GM23338 (cell line): ENCODE data around the gene U2AF1L4. TPM values are rescaled to one million over a fixed set of nuclear protein-coding genes. Genes with fewer than 3 reads are reported as not detected.
A peak's percentile ranks its signal among the peaks of the same experiment; 100 is the strongest.

Experiments
- ATAC-seq: fragments of 200-7000 bp; cut with Tn5 transposase; 3 replicates; pipeline ENCODE4 v1.9.1; 2020
- DNase-seq: peaks from one replicate; pipeline ENCODE4 v3.0.0-alpha.2; 2015; ENCODE audit warnings: low spot score
- H2AFZ ChIP-seq: fragments of 200-600 bp; sonication (generic); 2 replicates; pipeline ENCODE4 v1.8.0; 2016; ENCODE audit warnings: antibody characterized with exemption, mild to moderate bottlenecking, moderate library complexity
- H3F3A ChIP-seq: fragments of 200-600 bp; sonication (generic); replicated peaks from 2 replicates; pipeline ENCODE4 v1.8.0; 2017; ENCODE audit warnings: antibody characterized with exemption, mixed run types, low read depth
- H3K27ac ChIP-seq: fragments of 200-600 bp; sonication (generic); 2 replicates; pipeline ENCODE4 v1.6.1; 2016; ENCODE audit warnings: low read depth
- H3K27me3 ChIP-seq: fragments of 200-600 bp; sonication (generic); 2 replicates; pipeline ENCODE4 v1.8.0; 2016; ENCODE audit warnings: mild to moderate bottlenecking, mixed run types, moderate library complexity; ENCODE audit not compliant: insufficient read depth
- H3K36me3 ChIP-seq: fragments of 200-600 bp; sonication (generic); 2 replicates; pipeline ENCODE4 v1.8.0; 2016; ENCODE audit warnings: mild to moderate bottlenecking; ENCODE audit not compliant: insufficient read depth
- H3K4me1 ChIP-seq: fragments of 200-600 bp; sonication (generic); 2 replicates; pipeline ENCODE4 v1.8.0; 2016; ENCODE audit warnings: mild to moderate bottlenecking, moderate library complexity; ENCODE audit not compliant: insufficient read depth
- H3K4me2 ChIP-seq: fragments of 200-600 bp; sonication (generic); 2 replicates; pipeline ENCODE4 v1.7.1; 2017; ENCODE audit warnings: mixed run types
- H3K4me3 ChIP-seq: fragments of 200-600 bp; sonication (generic); 2 replicates; pipeline ENCODE4 v1.6.1; 2016; ENCODE audit warnings: mixed run types
- H3K79me2 ChIP-seq: fragments of 200-600 bp; sonication (generic); replicated peaks from 2 replicates; pipeline ENCODE4 v1.8.0; 2017; ENCODE audit warnings: mild to moderate bottlenecking; ENCODE audit not compliant: insufficient read depth
- H3K9me2 ChIP-seq: fragments of 200-600 bp; sonication (generic); 2 replicates; pipeline ENCODE4 v1.8.0; 2017; ENCODE audit not compliant: insufficient read depth
- H4K20me1 ChIP-seq: fragments of 200-600 bp; sonication (generic); replicated peaks from 2 replicates; pipeline ENCODE4 v1.8.0; 2017; ENCODE audit warnings: mild to moderate bottlenecking; ENCODE audit not compliant: insufficient read depth
- H3K27ac Mint-ChIP-seq: 2 replicates; pipeline ENCODE4 v1.8.0; 2020; ENCODE audit warnings: inconsistent platforms, mild to moderate bottlenecking, moderate library complexity, mixed read lengths
- H3K27me3 Mint-ChIP-seq: 3 replicates; pipeline ENCODE4 v1.8.0; 2022; ENCODE audit warnings: low read depth, mild to moderate bottlenecking, moderate library complexity, mixed read lengths, inconsistent platforms; ENCODE audit not compliant: insufficient read depth, poor library complexity
- H3K36me3 Mint-ChIP-seq: 3 replicates; pipeline ENCODE4 v1.8.0; 2021; ENCODE audit warnings: low read depth, mild to moderate bottlenecking, inconsistent platforms, moderate library complexity, mixed read lengths
- H3K4me1 Mint-ChIP-seq: 3 replicates; pipeline ENCODE4 v1.8.0; 2020; ENCODE audit warnings: mild to moderate bottlenecking, inconsistent platforms, mixed read lengths
- H3K4me3 Mint-ChIP-seq: 3 replicates; pipeline ENCODE4 v1.8.0; 2021; ENCODE audit warnings: moderate library complexity, mild to moderate bottlenecking, inconsistent platforms, mixed read lengths
- H3K9me3 Mint-ChIP-seq: 3 replicates; pipeline ENCODE4 v1.8.0; 2020; ENCODE audit warnings: moderate library complexity, mild to moderate bottlenecking, inconsistent platforms, mixed read lengths
- CREB1 ChIP-seq: fragments of 250-450 bp; sonication (Bioruptor Pico); IDR thresholded peaks from 2 replicates; pipeline ENCODE4 v1.5.0; 2020; ENCODE audit warnings: low read depth, mild to moderate bottlenecking, moderate library complexity
- CTCF ChIP-seq, 2 experiments: fragments of 200-600 bp in 1 of 2; sonication (generic) in 1 of 2; conservative IDR thresholded peaks; 2 replicates each; pipeline versions ENCODE4 v1.5.1 to v1.6.1; 2016 to 2017; ENCODE audit warnings: antibody characterized with exemption in 2 of 2, low read depth in 2 of 2, mild to moderate bottlenecking in 2 of 2, moderate library complexity in 1 of 2
- EZH2 ChIP-seq: fragments of 200-600 bp; sonication (generic); IDR thresholded peaks from one replicate; pipeline ENCODE4 v1.8.0; 2017; ENCODE audit warnings: antibody characterized with exemption, mild to moderate bottlenecking, low read depth; ENCODE audit not compliant: unreplicated experiment
- JUNB ChIP-seq: IDR thresholded peaks from one replicate; pipeline ENCODE4 v1.6.1; 2016; ENCODE audit warnings: antibody characterized with exemption; ENCODE audit not compliant: unreplicated experiment
- POLR2AphosphoS5 ChIP-seq: IDR thresholded peaks from 2 replicates; pipeline ENCODE4 v1.6.1; 2016; ENCODE audit warnings: antibody characterized with exemption, low read depth
- REST ChIP-seq: IDR thresholded peaks from one replicate; pipeline ENCODE4 v1.6.1; 2018; ENCODE audit warnings: antibody characterized with exemption; ENCODE audit not compliant: unreplicated experiment
- STAT1 ChIP-seq: IDR thresholded peaks from one replicate; pipeline ENCODE4 v1.6.1; 2016; ENCODE audit warnings: antibody characterized with exemption; ENCODE audit not compliant: unreplicated experiment
- ZNF114 ChIP-seq: fragments of 250-450 bp; sonication (Bioruptor Pico); IDR thresholded peaks from 2 replicates; pipeline ENCODE4 v1.5.0; 2020; ENCODE audit warnings: mild to moderate bottlenecking, moderate library complexity
- polyA plus RNA-seq: library from polyadenylated mRNA; unstranded; fragments of >200 nt; fragmentation: Nextera tagmentation; extraction: Ambion mirVana; gene quantifications from 2 replicates; pipeline ENCODE4 v1.2.1, GENCODE V29; 2016
- total RNA-seq: library from RNA; depleted of rRNA; stranded (reverse); fragments of >200 nt; shearing (Covaris generic); gene quantifications from 2 replicates; pipeline ENCODE4 v1.2.3, GENCODE V29; 2014
- TF ChIP-seq, protein P1 (sequence below): IDR thresholded peaks from 2 replicates; pipeline ENCODE4 v1.6.1; 2016; ENCODE audit warnings: antibody characterized with exemption

The U2AF1L4 gene
- total and polyA plus RNA-seq, 2 experiments from 2014 or later = 13.1 to 23.7 TPM

- H3K27me3 ChIP-seq = no peaks in the 10 kb centered on the region
- peaks cover 4% of the 10 kb centered on the region; the same call in 1 of the 2 replicates for H3F3A ChIP-seq
- no peaks in the 10 kb centered on the region for H3K9me3 Mint-ChIP-seq
- peaks cover 3% of the 10 kb centered on the region; the same call in 1 of the 3 replicates for H3K36me3 Mint-ChIP-seq
- H3K4me1 Mint-ChIP-seq = peaks cover 44% of the 10 kb centered on the region
- H3K4me2 ChIP-seq = no peak overlapping the region
- no peaks in the 10 kb centered on the region for H3K79me2 ChIP-seq
- TF ChIP-seq EZH2 (no peak), POLR2AphosphoS5 (0 out of 2 replicates have a peak, but pooled peaks have one; percentile 15)
- TF ChIP-seq, protein P1, sequence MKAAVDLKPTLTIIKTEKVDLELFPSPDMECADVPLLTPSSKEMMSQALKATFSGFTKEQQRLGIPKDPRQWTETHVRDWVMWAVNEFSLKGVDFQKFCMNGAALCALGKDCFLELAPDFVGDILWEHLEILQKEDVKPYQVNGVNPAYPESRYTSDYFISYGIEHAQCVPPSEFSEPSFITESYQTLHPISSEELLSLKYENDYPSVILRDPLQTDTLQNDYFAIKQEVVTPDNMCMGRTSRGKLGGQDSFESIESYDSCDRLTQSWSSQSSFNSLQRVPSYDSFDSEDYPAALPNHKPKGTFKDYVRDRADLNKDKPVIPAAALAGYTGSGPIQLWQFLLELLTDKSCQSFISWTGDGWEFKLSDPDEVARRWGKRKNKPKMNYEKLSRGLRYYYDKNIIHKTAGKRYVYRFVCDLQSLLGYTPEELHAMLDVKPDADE = no peak
- no peaks in the 10 kb centered on the region; the same call in 1 of the 2 replicates for H4K20me1 ChIP-seq
- peaks cover 15% of the 10 kb centered on the region for H3K27me3 Mint-ChIP-seq
- DNase-seq (no peak), ATAC-seq (no peak)
- no peaks in the 10 kb centered on the region for H3K36me3 ChIP-seq
- no peak overlapping the region for H3K27ac ChIP-seq
- no peak overlapping the region for H3K27ac Mint-ChIP-seq
- no peak overlapping the region for H3K4me3 ChIP-seq
- no peaks in the 10 kb centered on the region for H3K9me2 ChIP-seq
- H2AFZ ChIP-seq = no peak overlapping the region
- peaks cover 39% of the 10 kb centered on the region for H3K4me1 ChIP-seq
- H3K4me3 Mint-ChIP-seq = no peak overlapping the region
Measured at GRCh38 chr19:35710784-35711723, 34.2 kb downstream of the U2AF1L4 start.

DNA sequence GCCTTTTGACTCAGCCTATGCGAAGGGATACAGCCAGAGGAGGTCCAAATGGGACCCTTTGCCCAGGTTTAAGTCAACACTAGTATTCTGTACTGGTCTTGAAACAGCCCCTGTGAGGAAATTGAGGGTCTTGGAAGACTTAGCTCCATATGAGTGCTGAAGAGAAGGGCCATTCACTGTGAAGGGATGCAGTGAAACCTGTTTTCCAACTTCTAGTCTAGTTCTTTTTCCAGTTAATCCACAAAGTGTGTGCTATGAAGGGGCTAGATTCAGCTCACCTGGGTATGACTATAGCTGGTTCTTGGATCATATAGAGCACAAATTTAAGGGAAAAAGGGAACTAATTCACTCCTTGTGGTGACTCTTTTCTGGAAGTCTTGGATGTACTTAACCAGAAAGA lies 36.8 kb downstream of the U2AF1L4 start:
- no peak for DNase-seq
- Histone ChIP-seq H4K20me1 (no peaks in the 10 kb centered on the region; the same call in 1 of the 2 replicates), H3K27me3 (peaks cover 17% of the 10 kb centered on the region), H2AFZ (no peak overlapping the region), H3K79me2 (no peaks in the 10 kb centered on the region), H3K4me3 (no peak overlapping the region), H3K4me1 (peaks cover 20% of the 10 kb centered on the region), H3K9me2 (no peaks in the 10 kb centered on the region), H3K36me3 (no peaks in the 10 kb centered on the region), H3K4me2 (no peak overlapping the region), H3K27ac (no peak overlapping the region), H3F3A (no peaks in the 10 kb centered on the region)
- H3K4me1 Mint-ChIP-seq = peaks cover 21% of the 10 kb centered on the region; the same call in 2 of the 3 replicates
- no peak for ATAC-seq
- no peak overlapping the region for H3K4me3 Mint-ChIP-seq
- TF ChIP-seq STAT1 (no peak), REST (no peak), JUNB (no peak), ZNF114 (no peak), EZH2 (no peak), CREB1 (CRISPR knock-in tag) (no peak), CTCF (conservative IDR thresholded peaks at IDR 0.05; ENCODE audit: low read depth in 2 of 2) (no peak)
- H3K9me3 Mint-ChIP-seq = peaks cover 5% of the 10 kb centered on the region; the same call in 2 of the 3 replicates
- no peak overlapping the region for H3K27ac Mint-ChIP-seq
- peaks cover 29% of the 10 kb centered on the region for H3K27me3 Mint-ChIP-seq
- no peaks in the 10 kb centered on the region for H3K36me3 Mint-ChIP-seq
